Activated T-cell treated with anti-CD3 and anti-CD28 coated beads, Interleukin-2, amount 50 U/mL, for 24 hours (primary cell): ENCODE measurements around the gene JPH4.
A peak's percentile ranks its signal among the peaks of the same experiment; 100 is the strongest.
"Not testable (repeated sequence)": the region's sequence is repeated elsewhere in the genome, so short reads cannot be mapped to it uniquely, and the experiment has no call there.

Source experiments
- DNase-seq: peaks from one replicate; pipeline ENCODE4 v3.0.0-alpha.2; 2020
- H3K27ac Mint-ChIP-seq: 2 replicates; pipeline ENCODE4 v1.8.0; 2020; ENCODE audit warnings: mild to moderate bottlenecking, mixed read lengths
- H3K27me3 Mint-ChIP-seq: 2 replicates; pipeline ENCODE4 v1.8.0; 2020; ENCODE audit warnings: mixed read lengths
- H3K36me3 Mint-ChIP-seq: 2 replicates; pipeline ENCODE4 v1.8.0; 2020; ENCODE audit warnings: low read depth, mixed read lengths
- H3K4me1 Mint-ChIP-seq: 2 replicates; pipeline ENCODE4 v1.8.0; 2020; ENCODE audit warnings: low read depth, mixed read lengths
- H3K4me3 Mint-ChIP-seq: 2 replicates; pipeline ENCODE4 v1.8.0; 2020; ENCODE audit warnings: mild to moderate bottlenecking, moderate library complexity, mixed read lengths
- H3K9me3 Mint-ChIP-seq: 2 replicates; pipeline ENCODE4 v1.8.0; 2020; ENCODE audit warnings: mixed read lengths

Gene JPH4

GRCh38 chr14:23601845-23602180, 23.2 kb upstream of the JPH4 start:
- Mint-ChIP-seq H3K27ac (no peak overlapping the region), H3K27me3 (no peaks in the 10 kb centered on the region), H3K36me3 (no peaks in the 10 kb centered on the region), H3K4me1 (peaks cover 16% of the 10 kb centered on the region), H3K9me3 (peaks cover 7% of the 10 kb centered on the region), H3K4me3 (no peak overlapping the region)
- no peak for DNase-seq

DNA sequence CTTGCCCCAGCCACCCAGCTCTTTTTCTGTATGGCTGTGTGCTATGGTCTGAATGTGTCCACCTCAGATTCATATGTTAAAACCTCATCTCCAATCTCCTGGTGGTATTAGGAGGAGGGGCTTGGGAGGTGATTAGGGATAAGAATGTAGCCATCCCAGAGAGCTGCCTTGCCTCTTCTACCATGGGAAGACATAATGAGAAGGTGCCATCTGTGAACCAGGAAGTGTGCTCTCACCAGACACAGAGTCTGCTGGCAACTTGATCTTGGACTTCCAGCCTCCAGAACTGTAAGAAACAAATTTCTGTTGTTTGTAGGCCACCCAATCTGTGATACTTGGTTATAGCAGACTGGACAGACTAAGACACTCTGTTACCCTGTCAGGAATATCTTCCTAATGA, 22.8 kb upstream of the JPH4 start:
- no peaks in the 10 kb centered on the region for H3K36me3 Mint-ChIP-seq
- DNase-seq = no peak
- H3K4me1 Mint-ChIP-seq = peaks cover 12% of the 10 kb centered on the region
- H3K27ac Mint-ChIP-seq = no peak overlapping the region
- no peak overlapping the region for H3K4me3 Mint-ChIP-seq
- H3K9me3 Mint-ChIP-seq = peaks cover 7% of the 10 kb centered on the region
- H3K27me3 Mint-ChIP-seq = no peaks in the 10 kb centered on the region

DNA sequence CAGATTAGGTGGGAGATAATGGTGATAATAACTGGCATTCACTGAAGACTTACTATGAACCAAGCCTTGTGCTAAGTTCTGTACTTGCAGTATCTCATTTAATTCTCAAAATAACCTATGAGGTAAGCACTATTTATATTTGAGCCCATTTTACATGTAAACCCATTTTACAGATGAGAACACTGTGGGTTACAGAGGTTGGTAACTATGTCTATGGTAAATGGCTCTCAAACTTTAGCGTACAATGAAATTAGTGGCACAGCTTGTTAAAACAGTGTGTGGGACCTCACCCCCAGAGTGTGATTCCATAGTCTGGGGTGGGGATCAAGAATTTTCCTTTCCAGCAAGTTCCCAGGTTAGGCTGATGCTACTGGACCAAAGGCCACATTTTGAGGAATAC, 22.2 kb upstream of the JPH4 start:
- H3K4me3 Mint-ChIP-seq = no peak overlapping the region
- H3K27ac Mint-ChIP-seq = no peak overlapping the region
- no peaks in the 10 kb centered on the region for H3K36me3 Mint-ChIP-seq
- H3K4me1 Mint-ChIP-seq = peaks cover 7% of the 10 kb centered on the region
- no peaks in the 10 kb centered on the region for H3K27me3 Mint-ChIP-seq
- no peak for DNase-seq
- H3K9me3 Mint-ChIP-seq = peaks cover 7% of the 10 kb centered on the region

- H3K36me3 Mint-ChIP-seq = no peaks in the 10 kb centered on the region
- H3K27me3 Mint-ChIP-seq = no peaks in the 10 kb centered on the region
- no peak overlapping the region for H3K27ac Mint-ChIP-seq
- peaks cover 7% of the 10 kb centered on the region for H3K9me3 Mint-ChIP-seq
- DNase-seq = no peak
- no peak overlapping the region for H3K4me3 Mint-ChIP-seq
- H3K4me1 Mint-ChIP-seq = peaks cover 2% of the 10 kb centered on the region
Measured at GRCh38 chr14:23600322-23600707, 21.7 kb upstream of the JPH4 start.

DNA sequence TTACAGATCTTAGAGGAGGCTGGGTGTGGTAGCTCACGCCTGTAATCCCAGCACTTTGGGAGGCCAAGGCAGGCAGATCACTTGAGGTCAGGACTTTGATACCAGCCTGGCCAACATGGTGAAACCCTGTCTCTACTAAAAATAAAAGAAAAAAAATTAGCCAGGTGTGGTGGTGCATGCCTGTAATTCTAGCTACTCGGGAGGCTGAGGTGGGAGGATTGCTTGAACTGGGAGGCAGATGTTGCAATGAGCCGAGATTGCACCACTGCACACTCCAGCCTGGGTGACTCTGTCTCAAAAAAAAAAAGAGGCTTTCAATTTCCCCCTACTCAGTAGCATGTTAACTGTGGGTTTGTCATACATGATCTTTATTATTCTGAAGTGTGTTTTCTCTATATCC, 15.6 kb upstream of the JPH4 start:
- H3K27ac Mint-ChIP-seq, H3K4me3 Mint-ChIP-seq, DNase-seq, H3K9me3 Mint-ChIP-seq, H3K36me3 Mint-ChIP-seq, H3K4me1 Mint-ChIP-seq, H3K27me3 Mint-ChIP-seq: not testable (repeated sequence)

- no peaks in the 10 kb centered on the region for H3K9me3 Mint-ChIP-seq
- H3K4me1 Mint-ChIP-seq = peaks cover 7% of the 10 kb centered on the region
- H3K27ac Mint-ChIP-seq = no peak overlapping the region
- H3K4me3 Mint-ChIP-seq = no peak overlapping the region
- H3K27me3 Mint-ChIP-seq = peaks cover 21% of the 10 kb centered on the region
- DNase-seq = no peak
- no peaks in the 10 kb centered on the region for H3K36me3 Mint-ChIP-seq
Measured at GRCh38 chr14:23590198-23590597, 11.6 kb upstream of the JPH4 start.

DNA sequence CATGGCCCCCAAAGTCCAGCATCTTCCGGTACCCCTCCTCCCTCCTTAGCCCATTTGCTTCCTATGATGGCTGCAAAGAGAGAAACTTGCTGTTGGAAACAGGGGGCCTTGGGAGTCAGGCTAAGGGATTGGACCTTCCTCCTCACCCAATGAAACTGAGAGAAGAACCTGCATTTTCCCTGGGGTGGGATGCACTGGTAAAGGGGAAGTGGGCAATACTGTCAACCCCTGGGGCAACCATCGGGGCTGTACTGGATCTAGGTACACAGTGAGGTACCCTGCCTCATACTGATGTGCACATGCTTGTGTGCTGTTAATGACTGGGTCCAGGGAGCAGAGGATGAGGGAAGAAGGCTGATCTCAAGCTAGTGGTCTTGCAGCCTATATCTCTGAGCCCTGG, 11.0 kb upstream of the JPH4 start:
- DNase-seq = no peak
- H3K27me3 Mint-ChIP-seq = peaks cover 21% of the 10 kb centered on the region
- H3K4me1 Mint-ChIP-seq = peaks cover 7% of the 10 kb centered on the region
- H3K27ac Mint-ChIP-seq = no peak overlapping the region
- H3K36me3 Mint-ChIP-seq = no peaks in the 10 kb centered on the region
- no peak overlapping the region for H3K4me3 Mint-ChIP-seq
- no peaks in the 10 kb centered on the region for H3K9me3 Mint-ChIP-seq

DNA sequence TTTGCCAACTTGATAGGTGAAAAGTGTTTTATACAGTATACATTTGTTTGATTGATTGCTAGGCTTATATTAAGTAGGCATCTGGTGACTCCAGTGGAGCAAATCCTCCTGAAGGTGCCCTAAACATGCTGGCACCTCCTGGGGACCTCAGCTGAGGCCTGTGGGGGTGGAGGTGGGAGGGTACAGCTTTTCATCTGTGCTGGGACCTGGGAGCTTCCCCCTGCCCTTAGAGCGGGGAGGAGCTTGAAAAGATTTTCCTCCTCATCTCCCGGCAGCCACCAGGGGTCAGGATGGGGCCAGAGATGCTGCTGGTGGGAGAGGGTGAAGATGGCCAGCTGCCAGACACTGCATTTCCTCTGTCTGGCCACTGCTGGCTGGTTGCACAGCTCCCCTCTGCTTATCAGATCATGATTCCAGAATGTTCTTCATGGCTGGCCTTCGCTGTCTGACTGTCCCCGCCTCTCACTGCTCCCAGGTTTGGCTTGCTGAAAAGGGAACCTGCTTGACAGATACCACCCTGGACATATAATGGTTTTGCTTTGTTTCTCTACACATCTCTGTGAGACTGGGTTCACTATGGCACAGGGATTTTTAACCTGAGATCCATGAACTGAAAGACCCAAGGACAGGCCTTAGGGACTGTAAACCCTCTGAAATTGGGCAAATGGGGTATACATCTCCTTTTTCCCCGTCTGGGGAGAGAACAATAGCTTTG, 10.5 kb upstream of the JPH4 start:
- Mint-ChIP-seq H3K4me3 (no peak overlapping the region), H3K27me3 (peaks cover 24% of the 10 kb centered on the region), H3K27ac (no peak overlapping the region), H3K9me3 (no peaks in the 10 kb centered on the region), H3K4me1 (peaks cover 7% of the 10 kb centered on the region), H3K36me3 (no peaks in the 10 kb centered on the region)
- peak; percentile 85 for DNase-seq

- H3K4me1 Mint-ChIP-seq, H3K4me3 Mint-ChIP-seq, H3K27ac Mint-ChIP-seq, H3K36me3 Mint-ChIP-seq, H3K9me3 Mint-ChIP-seq, DNase-seq: not testable (repeated sequence)
- H3K27me3 Mint-ChIP-seq = peaks cover 52% of the 10 kb centered on the region
Measured at GRCh38 chr14:23584527-23585203, 6.1 kb upstream of the JPH4 start.

DNA sequence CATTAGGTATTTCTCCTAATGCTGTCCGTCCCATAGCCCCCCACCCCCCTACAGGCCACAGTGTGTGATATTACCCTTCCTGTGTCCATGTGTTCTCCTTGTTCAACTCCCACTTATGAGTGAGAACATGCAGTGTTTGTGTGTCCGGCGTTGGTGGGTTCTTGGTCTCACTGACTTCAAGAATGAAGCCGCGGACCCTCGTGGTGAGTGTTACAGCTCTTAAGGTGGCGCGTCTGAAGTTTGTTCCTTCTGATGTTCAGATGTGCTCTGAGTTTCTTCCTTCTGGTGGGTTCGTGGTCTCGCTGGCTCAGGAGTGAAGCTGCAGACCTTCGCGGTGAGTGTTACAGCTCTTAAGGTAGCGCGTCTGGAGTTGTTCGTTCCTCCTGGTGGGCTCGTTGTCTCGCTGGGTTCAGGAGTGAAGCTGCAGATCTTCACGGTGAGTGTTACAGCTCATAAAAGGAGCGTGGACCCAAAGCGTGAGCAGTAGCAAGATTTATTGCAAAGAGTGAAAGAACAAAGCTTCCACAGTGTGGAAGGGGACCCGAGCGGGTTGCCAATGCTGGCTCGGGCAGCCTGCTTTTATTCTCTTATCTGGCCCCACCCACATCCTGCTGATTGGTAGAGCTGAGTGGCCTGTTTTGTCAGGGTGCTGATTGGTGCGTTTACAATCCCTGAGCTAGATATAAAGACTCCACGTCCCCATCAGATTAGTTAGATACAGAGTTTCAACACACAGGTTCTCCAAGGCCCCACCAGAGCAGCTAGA, 5.4 kb upstream of the JPH4 start:
- peaks cover 58% of the 10 kb centered on the region for H3K27me3 Mint-ChIP-seq
- H3K36me3 Mint-ChIP-seq, H3K4me1 Mint-ChIP-seq, H3K4me3 Mint-ChIP-seq, DNase-seq, H3K9me3 Mint-ChIP-seq, H3K27ac Mint-ChIP-seq: not testable (repeated sequence)

- DNase-seq = no peak
- Mint-ChIP-seq H3K27me3 (peaks cover 60% of the 10 kb centered on the region), H3K4me3 (no peak overlapping the region), H3K27ac (no peak overlapping the region), H3K4me1 (peaks cover 4% of the 10 kb centered on the region), H3K9me3 (no peaks in the 10 kb centered on the region), H3K36me3 (no peaks in the 10 kb centered on the region)
Measured at GRCh38 chr14:23582906-23583760, 4.5 kb upstream of the JPH4 start.

DNA sequence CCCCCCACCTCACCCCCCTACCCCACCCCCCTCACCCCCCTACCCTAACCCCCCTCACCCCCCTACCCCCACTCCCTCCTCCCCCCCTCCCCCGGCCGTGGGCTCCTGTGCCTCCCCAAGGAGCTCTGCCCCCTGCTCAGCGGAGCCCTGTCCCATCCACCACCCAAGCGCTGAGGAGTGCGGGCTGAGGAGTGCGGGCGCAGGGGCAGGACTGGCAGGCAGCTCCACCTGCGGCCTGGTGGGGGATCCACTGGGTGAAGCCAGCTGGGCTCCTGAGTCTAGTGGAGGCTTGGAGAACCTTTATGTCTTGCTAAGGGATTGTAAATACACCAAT, 2.3 kb upstream of the JPH4 start:
- peaks cover 68% of the 10 kb centered on the region for H3K27me3 Mint-ChIP-seq
- H3K36me3 Mint-ChIP-seq = no peaks in the 10 kb centered on the region
- no peaks in the 10 kb centered on the region for H3K9me3 Mint-ChIP-seq
- no peak overlapping the region for H3K27ac Mint-ChIP-seq
- H3K4me1 Mint-ChIP-seq = peaks cover 14% of the 10 kb centered on the region
- DNase-seq = no peak
- H3K4me3 Mint-ChIP-seq = no peak overlapping the region

GRCh38 chr14:23580152-23580926, 1.7 kb upstream of the JPH4 start:
- H3K27me3 Mint-ChIP-seq = peaks cover 66% of the 10 kb centered on the region
- H3K4me3 Mint-ChIP-seq = no peak overlapping the region
- no peaks in the 10 kb centered on the region for H3K36me3 Mint-ChIP-seq
- peaks cover 14% of the 10 kb centered on the region for H3K4me1 Mint-ChIP-seq
- DNase-seq = no peak
- no peaks in the 10 kb centered on the region for H3K9me3 Mint-ChIP-seq
- H3K27ac Mint-ChIP-seq = no peak overlapping the region

GRCh38 chr14:23579739-23580138, 1.1 kb upstream of the JPH4 start:
- no peak overlapping the region for H3K4me3 Mint-ChIP-seq
- H3K27ac Mint-ChIP-seq = no peak overlapping the region
- peaks cover 71% of the 10 kb centered on the region for H3K27me3 Mint-ChIP-seq
- peaks cover 14% of the 10 kb centered on the region for H3K4me1 Mint-ChIP-seq
- no peaks in the 10 kb centered on the region for H3K9me3 Mint-ChIP-seq
- no peaks in the 10 kb centered on the region for H3K36me3 Mint-ChIP-seq
- DNase-seq = no peak
